Measurements from ENCODE around the gene TMEM106B. TPM values are rescaled to one million over a fixed set of nuclear protein-coding genes. Genes with fewer than 3 reads are reported as not detected.
"Not testable (repeated sequence)": the region's sequence is repeated elsewhere in the genome, so short reads cannot be mapped to it uniquely, and the experiment has no call there.

The TMEM106B gene
- total RNA-seq, 1 experiment from 2014 or later = 33.1 TPM

- TF ChIP-seq ZBTB33 (IDR thresholded peaks at IDR 0.05; ENCODE audit: extremely low read depth, insufficient replicate concordance, low read length) (no peak), ZNF274 (IDR thresholded peaks at IDR 0.05; ENCODE audit: low read depth, low read length) (no peak), POLR2A (IDR thresholded peaks at IDR 0.05; ENCODE audit: borderline replicate concordance, extremely low read depth, insufficient read depth, insufficient read length) (no peak)
Measured at GRCh38 chr7:12162415-12163113, 48.5 kb upstream of the TMEM106B start (continued).

DNA sequence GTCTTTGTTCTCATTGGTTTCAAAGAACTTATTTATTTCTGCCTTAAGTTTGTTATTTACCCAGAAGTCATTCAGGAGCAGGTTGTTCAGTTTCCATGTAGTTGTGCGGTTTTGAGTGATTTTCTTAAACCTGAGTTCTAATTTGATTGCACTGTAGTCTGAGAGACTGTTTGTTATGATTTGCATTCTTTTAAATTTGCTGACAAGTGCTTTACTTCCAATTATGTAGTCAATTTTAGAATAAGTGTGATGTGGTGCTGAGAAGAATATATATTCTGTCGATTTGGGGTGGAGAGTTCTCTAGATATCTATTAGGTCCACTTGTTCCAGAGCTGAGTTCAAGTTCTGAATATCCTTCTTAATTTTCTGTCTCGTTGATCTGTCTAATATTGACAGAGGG lies 43.0 kb upstream of the TMEM106B start:
- H3K27ac ChIP-seq (ENCODE audit: low read depth, low read length); CTCF ChIA-PET; intact Hi-C loops (cut with micrococcal nuclease); ATAC-seq; H3K36me3 ChIP-seq (ENCODE audit: control insufficient read depth in 1 of 2, insufficient read depth in 2 of 2, low read length in 2 of 2); H4K20me1 ChIP-seq (ENCODE audit: insufficient read depth); BruUV-seq (replicated peaks); H3K27me3 ChIP-seq (ENCODE audit: insufficient read depth, low read length); H3K9ac ChIP-seq (ENCODE audit: low read length); RAD21 ChIA-PET (ENCODE audit: low non-redundant PET in 1 of 2, low total read pairs in 2 of 2, uncharacterized antibody in 2 of 2, unreplicated experiment in 2 of 2); H3K9me2 ChIP-seq (ENCODE audit: insufficient read depth); H3K9me3 ChIP-seq (ENCODE audit: control insufficient read depth in 1 of 2, insufficient read depth in 1 of 2, low read depth in 1 of 2, low read length in 2 of 2); POLR2A ChIA-PET; H3K79me2 ChIP-seq (ENCODE audit: insufficient read depth, low read length); H3K4me2 ChIP-seq (ENCODE audit: low read length); H3K4me1 ChIP-seq (ENCODE audit: control insufficient read depth in 1 of 2, insufficient read depth in 2 of 2, low read length in 2 of 2); DNase-seq (ENCODE audit: low read depth, low spot score); H3K4me3 ChIP-seq (replicated peaks in 1 of 2; ENCODE audit: low read depth in 1 of 2, low read length in 2 of 2); H2AFZ ChIP-seq (ENCODE audit: low read depth, low read length, poor library complexity, severe bottlenecking): not testable (repeated sequence)

- H3K27ac ChIP-seq (ENCODE audit: low read depth, low read length); ATAC-seq; H3K9ac ChIP-seq (ENCODE audit: low read length); H2AFZ ChIP-seq (ENCODE audit: low read depth, low read length, poor library complexity, severe bottlenecking); DNase-seq (ENCODE audit: low read depth, low spot score); H3K4me1 ChIP-seq (ENCODE audit: control insufficient read depth in 1 of 2, insufficient read depth in 2 of 2, low read length in 2 of 2); intact Hi-C loops (cut with micrococcal nuclease); H3K9me3 ChIP-seq (ENCODE audit: control insufficient read depth in 1 of 2, insufficient read depth in 1 of 2, low read depth in 1 of 2, low read length in 2 of 2); BruUV-seq (replicated peaks); H3K27me3 ChIP-seq (ENCODE audit: insufficient read depth, low read length); H3K79me2 ChIP-seq (ENCODE audit: insufficient read depth, low read length); H4K20me1 ChIP-seq (ENCODE audit: insufficient read depth); H3K4me3 ChIP-seq (replicated peaks in 1 of 2; ENCODE audit: low read depth in 1 of 2, low read length in 2 of 2); POLR2A ChIA-PET; H3K4me2 ChIP-seq (ENCODE audit: low read length); H3K9me2 ChIP-seq (ENCODE audit: insufficient read depth); CTCF ChIA-PET; H3K36me3 ChIP-seq (ENCODE audit: control insufficient read depth in 1 of 2, insufficient read depth in 2 of 2, low read length in 2 of 2); RAD21 ChIA-PET (ENCODE audit: low non-redundant PET in 1 of 2, low total read pairs in 2 of 2, uncharacterized antibody in 2 of 2, unreplicated experiment in 2 of 2): not testable (repeated sequence)
Measured at GRCh38 chr7:12169981-12170820, 40.9 kb upstream of the TMEM106B start.

All from HCT116 (cell line).